Retinal pigment epithelial cell (primary cell): ENCODE results near the gene FMO2.

Source experiments
- DNase-seq: peaks from one replicate; pipeline ENCODE4 v3.0.0-alpha.2; 2010; ENCODE audit warnings: low read depth
- H3K4me3 ChIP-seq: 2 replicates; pipeline ENCODE4 v1.5.1; 2011; ENCODE audit warnings: mild to moderate bottlenecking, low read length, control low read depth, moderate library complexity
- TF ChIP-seq, protein P1 (sequence below): conservative IDR thresholded peaks from 2 replicates; pipeline ENCODE4 v1.5.1; 2011; ENCODE audit warnings: low read depth, low read length, control low read depth, inconsistent platforms

FMO2 gene

DNA sequence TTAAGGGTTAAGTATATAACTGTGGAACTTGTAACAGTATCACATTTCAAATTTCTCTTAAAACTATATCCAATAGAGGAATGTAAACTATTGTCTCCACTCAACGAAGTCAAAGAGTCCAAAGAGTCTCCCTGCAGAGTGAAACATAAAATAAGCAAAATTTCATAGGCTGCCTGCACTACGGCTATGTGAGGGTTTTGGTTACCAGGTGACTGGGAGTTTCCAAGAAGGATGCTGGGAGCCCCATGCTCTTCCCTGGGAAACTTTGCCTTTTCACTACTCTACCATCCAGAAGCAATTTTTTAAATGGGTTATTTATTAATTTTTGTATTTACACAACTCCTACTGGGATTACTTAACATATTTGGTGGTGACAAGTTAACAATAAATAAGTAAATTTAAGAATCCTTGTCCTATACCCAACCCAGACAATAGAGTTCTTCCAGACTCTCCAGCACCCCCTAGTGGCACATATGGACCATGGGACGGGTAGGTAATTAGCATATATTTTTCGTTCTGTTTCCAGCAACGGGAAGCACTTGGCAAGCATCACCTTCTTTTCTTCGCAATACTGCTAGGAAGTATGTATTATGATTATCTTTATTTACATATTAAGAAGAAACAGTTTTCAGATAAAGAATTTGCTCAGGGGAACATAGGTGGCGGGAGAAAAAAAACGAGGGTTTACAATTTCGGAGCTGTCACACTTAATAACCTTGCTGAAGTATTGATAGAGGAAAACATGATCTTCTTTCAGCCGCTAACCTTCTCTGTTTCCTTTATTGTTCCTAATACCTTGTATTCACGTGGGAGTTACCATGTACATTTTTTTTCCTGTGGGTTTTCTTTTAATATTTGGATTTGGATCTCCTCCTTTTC lies 3.5 kb downstream of the FMO2 start:
- no peak for DNase-seq
- TF ChIP-seq, protein P1, sequence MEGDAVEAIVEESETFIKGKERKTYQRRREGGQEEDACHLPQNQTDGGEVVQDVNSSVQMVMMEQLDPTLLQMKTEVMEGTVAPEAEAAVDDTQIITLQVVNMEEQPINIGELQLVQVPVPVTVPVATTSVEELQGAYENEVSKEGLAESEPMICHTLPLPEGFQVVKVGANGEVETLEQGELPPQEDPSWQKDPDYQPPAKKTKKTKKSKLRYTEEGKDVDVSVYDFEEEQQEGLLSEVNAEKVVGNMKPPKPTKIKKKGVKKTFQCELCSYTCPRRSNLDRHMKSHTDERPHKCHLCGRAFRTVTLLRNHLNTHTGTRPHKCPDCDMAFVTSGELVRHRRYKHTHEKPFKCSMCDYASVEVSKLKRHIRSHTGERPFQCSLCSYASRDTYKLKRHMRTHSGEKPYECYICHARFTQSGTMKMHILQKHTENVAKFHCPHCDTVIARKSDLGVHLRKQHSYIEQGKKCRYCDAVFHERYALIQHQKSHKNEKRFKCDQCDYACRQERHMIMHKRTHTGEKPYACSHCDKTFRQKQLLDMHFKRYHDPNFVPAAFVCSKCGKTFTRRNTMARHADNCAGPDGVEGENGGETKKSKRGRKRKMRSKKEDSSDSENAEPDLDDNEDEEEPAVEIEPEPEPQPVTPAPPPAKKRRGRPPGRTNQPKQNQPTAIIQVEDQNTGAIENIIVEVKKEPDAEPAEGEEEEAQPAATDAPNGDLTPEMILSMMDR = peak; percentile 65
- H3K4me3 ChIP-seq = no peak overlapping the region

DNA sequence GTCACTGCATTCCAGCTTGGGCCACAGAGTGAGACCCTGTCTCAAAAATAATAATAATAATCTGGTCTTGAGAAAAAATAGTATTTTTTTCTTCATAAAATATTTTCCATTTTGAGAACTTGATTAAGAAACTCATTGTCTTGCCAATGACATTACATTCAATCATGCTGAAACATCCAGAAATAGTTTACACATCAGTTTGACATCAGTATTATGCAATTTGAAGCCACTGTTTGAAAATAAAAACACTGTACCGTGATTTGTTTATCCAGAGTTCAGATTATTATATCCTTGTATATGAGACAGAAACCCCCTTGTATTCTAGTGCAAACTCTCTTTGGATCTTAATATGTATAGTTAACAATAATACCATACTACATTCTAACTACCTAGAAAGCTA lies 6.9 kb downstream of the FMO2 start:
- DNase-seq = no peak
- no peak overlapping the region for H3K4me3 ChIP-seq
- TF ChIP-seq, protein P1 = no peak

DNA sequence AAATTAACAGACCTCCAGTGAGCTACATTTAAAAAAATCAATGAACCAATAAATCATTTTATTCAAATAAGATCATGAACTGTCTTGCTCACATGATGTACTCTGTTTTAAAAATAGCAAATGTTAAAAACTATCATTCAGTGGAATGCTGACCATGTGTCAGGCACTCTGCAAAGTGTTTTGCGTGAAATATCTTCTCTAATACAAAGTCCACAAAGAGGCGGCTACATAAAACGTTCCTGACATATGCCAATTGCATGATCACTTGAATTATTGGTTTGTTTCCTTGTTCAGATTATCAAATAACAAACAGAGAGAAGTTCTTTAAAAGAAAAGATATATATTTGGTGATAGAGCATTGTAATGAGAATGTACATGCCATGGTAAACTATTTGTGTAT lies 10.7 kb downstream of the FMO2 start:
- TF ChIP-seq, protein P1 = no peak
- no peak for DNase-seq
- no peak overlapping the region for H3K4me3 ChIP-seq

DNA sequence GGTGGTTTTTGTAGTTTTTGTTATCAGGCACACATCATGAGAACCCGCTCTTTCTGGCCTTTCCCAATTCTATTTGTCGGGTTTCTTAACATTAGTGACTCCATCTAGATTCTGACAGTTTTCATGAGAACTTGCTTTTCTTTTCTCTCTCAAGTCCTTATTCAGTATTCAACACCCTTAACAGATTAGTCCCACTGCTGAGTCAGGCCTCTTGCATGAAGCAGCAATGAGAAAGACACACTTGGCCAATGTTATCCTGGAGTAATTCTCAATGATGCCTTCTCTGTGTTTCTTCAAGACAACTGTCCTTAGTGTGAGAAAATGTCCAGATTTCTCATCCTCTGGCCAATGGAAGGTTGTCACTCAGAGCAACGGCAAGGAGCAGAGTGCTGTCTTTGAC lies 11.3 kb downstream of the FMO2 start:
- H3K4me3 ChIP-seq = no peak overlapping the region
- no peak for DNase-seq
- TF ChIP-seq, protein P1 = no peak

DNA sequence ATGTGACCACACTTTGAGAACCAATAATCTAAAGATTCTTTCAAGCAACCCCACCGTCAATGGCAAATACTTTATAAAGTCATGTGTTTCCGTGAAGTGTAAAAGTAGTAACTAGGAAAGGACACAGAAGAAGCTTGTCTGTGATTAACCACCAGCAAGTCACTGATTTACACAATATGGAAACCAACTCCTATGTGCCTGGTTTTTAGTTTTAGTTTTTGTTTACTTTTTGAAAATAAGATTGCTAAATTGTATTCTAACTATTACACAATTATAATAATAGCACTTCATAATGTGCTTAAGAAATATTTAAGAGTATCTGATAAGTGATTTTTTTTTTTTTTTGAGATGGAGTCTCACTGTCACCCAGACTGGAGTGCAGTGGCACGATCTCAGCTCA lies 13.0 kb downstream of the FMO2 start:
- TF ChIP-seq, protein P1 = no peak

DNA sequence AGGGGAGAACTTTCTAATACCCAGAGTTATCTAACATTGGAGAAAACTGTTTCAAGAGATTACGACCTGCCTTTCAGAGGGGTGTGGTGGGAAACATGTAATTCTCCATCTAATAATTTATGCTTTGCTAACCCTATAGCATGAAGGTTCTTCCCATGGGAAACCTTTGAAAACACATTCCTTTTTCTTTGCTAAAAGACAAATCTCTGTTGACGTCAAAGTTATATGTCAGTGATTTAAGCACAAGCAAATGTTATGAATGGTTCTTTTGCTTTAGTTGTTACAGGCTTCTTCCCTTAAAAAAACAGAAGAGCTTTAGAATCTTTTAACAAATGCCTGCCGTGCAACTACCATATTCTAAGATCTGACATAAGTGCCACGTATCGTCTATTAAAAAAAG lies 19.2 kb downstream of the FMO2 start:
- no peak for DNase-seq

More for the DNA sequence above, 13.0 kb downstream of the FMO2 start:
- no peak for DNase-seq
- no peak overlapping the region for H3K4me3 ChIP-seq

More for the DNA sequence above, 19.2 kb downstream of the FMO2 start:
- TF ChIP-seq, protein P1 = no peak
- H3K4me3 ChIP-seq = no peak overlapping the region
